ENCODE measurements around the gene ZSWIM4.

DNA sequence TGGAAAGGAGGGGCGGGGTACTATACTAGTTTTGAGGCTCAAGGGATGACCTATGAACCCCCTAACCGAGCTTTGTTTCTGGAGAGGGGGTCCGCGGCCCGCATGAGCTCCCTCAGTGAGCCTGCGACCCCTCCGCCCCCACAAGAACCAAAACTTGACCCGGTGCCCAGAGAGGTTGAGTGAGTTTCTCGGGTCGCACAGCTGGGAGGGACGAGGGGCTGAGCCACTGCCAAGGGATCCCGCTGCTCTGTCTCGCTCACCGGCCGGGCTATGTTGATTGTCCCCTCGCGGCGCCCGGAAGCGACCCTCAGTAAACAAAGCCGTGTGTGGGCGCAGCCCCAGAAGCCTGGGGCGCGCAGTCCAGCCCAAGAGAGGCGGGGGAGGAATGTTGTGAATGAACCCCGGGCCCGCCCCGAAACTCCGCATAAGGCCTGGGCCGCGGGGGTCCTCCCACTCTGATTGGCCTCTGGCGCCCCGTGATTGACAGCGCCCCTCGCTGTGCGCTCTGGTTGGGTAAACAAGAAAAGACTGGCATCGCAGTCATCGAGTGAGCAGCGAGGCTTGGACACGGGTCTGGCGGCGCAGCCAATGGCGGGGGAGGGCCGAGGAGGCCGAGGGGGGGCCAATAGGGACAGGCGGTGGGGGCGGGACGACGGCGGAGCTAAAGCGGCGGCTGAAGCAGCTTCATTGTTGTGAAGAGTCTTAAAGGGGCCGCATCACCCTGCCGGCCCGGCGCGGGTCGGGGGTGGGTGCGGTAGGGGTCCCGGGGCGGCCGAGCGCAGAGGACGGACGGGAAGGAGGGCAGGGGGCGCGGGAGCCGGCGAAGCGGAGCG is at the start of gene ZSWIM4:
- TF ChIP-seq IRF3 (IDR thresholded peaks at IDR 0.05) (peak; percentile 97), HDAC6 (IDR thresholded peaks at IDR 0.05; ENCODE audit: unreplicated experiment) (no peak), REST (IDR thresholded peaks at IDR 0.05; ENCODE audit: low read depth, low read length) (no peak), CTCF (IDR thresholded peaks at IDR 0.05 in 2 of 3, conservative IDR thresholded peaks at IDR 0.05 in 1 of 3; ENCODE audit: control insufficient read depth in 2 of 3, extremely low read depth in 1 of 3, insufficient read depth in 1 of 3, low read depth in 3 of 3, low read length in 3 of 3) (no peak), SIN3A (IDR thresholded peaks at IDR 0.05; ENCODE audit: low read depth, low read length) (no peak), ELK1 (IDR thresholded peaks at IDR 0.05; ENCODE audit: low read depth, low read length) (0 out of 2 replicates have a peak, but pooled peaks have one; percentile 13), MTA2 (IDR thresholded peaks at IDR 0.05; ENCODE audit: low read depth) (peak; percentile 7; the same call in 1 of the 2 replicates), TARDBP (IDR thresholded peaks at IDR 0.05; ENCODE audit: borderline replicate concordance) (no peak)

Data from GM12878 (cell line).